ENCODE measurements around the gene DAPK2.
A peak's percentile ranks its signal among the peaks of the same experiment; 100 is the strongest.
"Not testable (repeated sequence)": the region's sequence is repeated elsewhere in the genome, so short reads cannot be mapped to it uniquely, and the experiment has no call there.

Gene DAPK2

DNA sequence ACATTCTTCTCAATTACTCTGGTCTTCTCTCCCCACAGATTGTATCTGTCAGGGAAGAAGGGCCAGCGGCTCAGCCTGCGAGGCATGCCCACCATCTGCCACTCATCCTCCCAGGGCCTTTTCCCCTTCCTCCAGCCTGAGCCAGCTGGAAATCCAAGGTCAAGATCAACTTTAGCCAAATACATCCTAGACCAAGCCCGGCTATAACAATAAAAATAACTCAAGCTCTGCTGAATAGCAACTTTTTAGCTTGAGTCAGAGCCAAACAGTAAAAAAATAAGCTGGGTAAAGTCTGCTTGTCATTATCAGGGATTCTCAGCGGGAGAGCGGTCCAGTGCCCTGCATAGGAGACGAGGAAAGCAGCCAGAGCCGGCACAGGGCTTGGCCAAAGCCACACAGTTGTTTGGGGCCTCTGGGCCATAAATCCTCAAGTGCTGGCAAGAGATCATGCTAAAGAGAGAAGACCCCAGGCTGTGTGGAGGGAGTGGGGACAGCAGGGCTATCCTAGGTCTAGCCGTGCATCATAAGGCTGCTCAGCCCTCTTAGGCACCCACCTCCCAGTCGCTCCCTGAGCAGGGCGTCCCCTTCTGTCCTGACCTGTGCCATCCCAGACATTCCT lies 136.4 kb downstream of the DAPK2 start:
- no peak for DNase-seq

DNA sequence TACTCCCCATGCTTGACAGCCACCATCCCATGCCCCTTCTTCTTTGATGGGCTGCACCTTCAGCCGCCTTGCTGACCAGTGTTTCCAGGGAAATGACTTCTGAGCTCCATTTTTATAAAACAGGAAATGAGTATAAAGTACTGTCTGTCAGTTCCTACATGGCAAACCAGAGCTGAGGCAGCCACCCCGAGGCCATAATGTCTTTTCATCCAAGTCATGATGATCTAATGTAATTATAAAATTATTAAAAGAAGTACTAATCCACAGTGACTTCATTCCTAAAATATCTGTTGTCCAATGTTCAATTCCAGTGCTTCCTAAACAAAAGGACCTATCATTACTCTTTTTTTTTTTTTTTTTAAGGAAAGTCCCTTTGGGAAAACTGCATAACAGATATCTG lies 137.3 kb downstream of the DAPK2 start:
- DNase-seq, result no peak

DNA sequence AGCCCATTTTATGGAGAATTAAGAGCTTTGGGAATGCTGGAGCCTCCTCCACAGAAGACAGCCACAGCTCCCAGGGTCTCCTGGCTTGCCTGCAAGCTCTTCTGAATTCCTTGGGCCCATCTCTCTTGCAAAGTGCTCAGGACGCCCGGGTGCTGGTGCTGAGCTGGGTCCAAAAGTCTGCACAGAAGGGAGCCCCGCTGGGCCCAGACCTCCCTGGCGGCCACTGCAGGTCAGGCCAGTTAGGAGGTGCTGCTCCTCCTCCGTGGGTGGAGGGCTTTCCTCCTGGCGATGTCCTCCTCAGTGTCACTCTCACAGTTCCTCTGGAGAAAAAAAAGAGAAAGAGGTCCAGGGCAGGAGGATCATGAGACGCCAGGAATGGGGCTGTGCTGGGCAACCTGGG lies 138.0 kb downstream of the DAPK2 start:
- DNase-seq, result no peak

DNA sequence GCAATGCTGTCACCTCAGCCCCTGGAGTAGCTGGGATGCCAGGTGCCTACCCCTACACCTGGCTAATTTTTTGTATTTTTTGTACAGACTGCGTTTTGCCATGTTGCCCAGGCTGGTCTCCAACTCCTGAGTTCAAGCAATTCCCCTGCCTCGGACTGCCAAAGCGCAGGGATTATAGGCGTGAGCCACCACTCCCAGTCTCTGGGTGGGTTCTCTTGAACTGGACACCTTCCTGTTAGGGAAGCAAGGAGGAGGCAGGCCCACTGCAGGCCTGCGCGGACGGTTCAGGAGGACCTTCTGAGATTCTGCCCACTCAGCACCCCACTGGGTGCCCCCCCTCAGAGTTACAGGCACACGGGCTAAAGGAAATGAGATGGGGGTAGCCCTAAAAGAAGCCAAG lies 138.8 kb downstream of the DAPK2 start:
- DNase-seq, result no peak

DNA sequence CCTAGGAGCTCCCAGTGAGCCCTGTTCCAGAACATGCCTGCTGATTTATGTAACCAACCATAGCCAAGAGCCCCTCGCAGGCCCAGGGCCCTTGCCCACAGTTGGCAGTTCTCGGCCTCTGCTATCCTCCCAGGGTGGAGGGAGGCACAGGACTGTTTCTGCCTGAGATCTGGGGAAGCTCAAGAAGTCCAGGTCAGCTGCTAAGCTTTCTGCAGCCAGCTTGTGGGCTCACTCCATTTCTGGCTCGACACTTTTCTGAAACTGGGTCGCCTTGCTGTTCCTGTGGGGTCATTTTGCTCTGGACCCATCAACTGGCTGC lies 140.1 kb downstream of the DAPK2 start:
- DNase-seq, result no peak

DNA sequence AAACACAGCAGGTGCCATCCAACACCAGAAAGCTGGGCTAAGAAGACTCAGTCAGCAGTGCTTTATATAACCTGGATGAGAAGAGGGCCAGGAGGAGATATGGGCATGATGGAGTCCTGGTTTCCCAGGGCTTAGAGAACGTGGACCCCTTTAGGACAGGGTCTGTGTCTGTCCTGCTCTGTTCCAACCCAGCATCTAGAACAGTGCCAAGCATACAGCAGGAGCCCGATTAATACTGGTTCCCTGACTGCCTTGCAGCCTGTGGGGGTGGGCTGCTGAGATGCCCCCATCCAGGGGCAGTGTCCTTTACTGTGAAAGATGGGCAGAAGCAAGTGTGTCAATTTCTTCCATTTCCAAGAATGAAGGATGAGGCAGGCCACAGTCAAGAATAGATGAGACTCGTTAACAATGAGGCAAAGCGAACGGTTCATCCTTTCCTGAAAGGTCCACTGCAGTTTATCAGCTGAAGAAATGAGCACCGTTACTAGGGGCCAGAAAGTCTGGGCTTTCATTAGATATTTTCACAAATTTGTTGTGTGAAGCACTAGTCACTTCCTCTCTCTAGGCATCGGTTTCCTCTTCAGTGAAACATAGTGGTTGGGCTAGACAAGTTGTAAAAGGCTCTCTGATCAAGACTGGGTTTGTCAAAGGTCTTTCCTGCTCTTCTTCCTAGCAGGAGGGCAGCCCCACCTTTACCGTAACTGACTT lies 140.6 kb downstream of the DAPK2 start:
- no peak for DNase-seq

DNA sequence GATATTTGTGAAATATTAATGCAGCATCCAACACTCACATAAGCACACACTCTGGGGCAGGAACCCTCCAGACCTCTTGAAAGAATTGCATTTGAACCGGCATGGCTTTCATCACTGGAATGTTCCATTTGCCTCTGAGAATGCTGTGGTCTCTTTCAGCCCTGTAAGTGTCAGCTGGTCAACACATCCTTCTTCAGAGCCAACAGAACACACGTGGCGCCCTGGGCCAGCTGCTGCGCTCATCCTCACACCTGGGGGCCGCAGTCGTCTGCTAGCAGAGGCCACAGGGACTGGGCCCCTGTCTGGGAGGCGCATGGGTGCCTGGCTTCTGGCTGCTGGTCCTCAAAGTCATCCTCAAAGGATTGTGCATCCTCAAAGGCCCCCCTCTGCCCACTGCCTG lies 141.2 kb downstream of the DAPK2 start:
- DNase-seq, result no peak

DNA sequence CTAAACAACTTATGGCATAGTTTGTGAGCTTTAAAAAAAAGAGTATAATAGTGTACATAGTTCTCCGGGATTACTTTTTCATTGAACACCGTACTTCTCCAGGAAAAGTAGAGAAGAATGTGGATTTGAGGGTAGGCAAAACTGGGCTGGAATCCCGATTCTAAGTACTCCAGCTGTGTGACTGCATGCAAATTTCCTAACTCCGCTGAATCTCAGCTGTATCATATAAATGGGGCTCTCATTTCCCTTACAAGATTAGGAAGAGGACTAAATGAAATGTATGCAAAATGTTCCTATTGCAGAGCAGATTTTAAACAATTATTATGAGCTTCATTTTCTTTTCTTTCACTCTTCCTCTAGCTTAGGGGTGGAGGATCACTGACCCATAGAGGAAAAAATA lies 142.2 kb downstream of the DAPK2 start:
- no peak for DNase-seq

DNA sequence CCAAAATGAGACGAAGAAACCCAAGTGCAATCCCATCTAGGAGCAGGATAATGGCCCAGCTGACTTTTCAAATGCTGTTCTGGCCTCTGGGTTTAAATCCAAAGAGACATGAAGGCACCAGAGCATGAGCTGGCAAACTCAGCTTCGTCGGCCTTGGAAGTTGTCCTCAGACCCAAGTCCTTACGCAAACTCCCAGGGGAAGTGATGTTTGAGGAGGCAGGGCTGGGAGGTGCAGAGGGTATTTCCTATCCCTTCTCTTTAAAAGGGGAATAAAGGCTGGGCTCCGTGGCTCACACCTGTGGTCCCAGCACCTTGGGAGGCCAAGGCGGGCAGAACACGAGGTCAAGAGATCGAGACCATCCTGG lies 143.6 kb downstream of the DAPK2 start:
- DNase-seq, result no peak

DNA sequence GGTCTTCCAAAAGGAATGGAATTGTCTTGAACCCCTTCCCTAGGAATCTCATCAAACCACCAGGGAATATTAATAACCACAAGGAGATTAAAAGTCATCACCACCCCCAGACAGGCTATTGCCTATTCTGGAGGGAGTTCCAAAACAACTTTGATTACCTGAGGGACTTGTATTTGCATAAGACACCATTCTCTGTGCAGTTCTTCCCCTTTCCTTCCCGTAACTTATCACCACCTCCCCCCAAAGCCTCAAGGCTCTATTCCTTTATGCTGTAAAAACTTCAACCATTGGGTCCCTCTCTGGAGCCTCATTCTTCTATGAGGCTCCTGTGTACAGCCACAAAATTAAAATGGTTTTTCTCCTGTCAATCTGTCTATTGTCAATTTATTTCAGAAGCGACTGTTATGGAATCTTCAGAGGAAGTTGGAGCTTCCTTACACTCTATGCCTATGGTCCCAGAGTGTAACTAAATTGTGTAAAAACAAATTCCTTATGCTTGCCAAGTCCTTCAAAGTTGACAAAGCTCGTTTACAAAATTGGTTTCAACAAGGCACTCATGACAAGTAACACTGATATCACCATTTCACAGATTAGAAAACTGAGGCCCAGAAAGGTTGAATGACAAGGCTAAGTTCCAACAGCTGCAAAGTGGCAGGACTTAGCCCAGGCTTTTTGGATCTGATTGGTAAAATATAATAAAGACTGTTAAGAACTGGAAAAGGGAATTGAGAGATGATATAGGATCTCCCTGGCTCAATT lies 144.2 kb downstream of the DAPK2 start:
- no peak for DNase-seq

DNA sequence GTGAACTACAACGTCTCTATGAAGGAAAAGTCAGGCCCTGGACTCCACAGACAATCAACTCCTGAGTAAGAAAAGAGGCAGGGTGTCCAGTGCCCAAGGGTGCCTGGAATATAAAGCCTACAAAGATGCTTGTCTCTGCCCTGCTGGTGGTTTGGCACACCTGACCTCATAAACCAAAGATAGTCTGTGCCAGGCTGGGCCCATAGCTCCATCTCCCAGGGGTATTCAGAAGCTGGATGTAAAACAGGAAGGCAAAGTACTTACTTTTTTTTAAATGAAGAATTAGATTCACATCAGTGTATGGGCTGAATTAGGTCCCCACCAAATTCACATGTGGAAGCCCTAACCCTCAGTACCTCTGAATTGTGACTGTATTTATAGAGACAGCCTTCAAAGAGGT lies 146.0 kb downstream of the DAPK2 start:
- no peak for DNase-seq

DNA sequence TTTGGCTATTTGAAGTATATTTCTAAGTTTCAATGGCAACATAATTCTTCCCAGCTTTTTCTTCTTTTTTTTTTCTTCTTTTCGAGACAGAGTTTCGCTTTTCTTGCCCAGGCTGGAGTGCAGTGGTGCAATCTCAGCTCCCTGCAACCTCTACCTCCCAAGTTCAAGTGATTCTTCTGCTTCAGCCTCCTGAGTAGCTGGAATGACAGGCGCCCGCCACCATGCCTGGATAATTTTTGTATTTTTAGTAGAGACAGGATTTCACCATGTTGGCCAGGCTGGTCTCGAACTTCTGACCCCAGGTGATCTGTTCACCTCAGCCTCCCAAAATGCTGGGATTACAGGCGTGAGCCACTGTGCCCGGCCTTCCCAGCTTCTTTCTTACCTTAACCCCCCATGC lies 146.7 kb downstream of the DAPK2 start:
- not testable (repeated sequence) for DNase-seq

DNA sequence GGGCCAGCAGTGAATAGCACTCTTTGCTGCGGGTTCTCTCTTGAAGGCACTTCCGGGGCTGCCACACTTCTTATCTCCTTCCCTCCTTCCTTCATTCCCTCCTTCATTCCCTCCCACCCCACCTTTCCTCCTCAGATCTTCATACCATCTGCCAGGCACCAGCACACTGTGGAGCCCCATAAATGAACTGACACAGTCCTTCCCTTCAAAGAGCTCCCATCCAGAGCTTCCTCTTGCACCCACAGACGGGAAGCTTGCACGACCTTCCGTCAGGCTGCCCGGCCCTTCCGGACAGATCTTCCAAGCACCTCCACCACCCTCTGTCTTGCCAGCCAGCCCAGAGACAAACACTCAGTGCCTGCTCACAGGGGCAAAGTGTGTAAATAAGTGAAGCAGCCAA lies 147.1 kb downstream of the DAPK2 start:
- no peak for DNase-seq

DNA sequence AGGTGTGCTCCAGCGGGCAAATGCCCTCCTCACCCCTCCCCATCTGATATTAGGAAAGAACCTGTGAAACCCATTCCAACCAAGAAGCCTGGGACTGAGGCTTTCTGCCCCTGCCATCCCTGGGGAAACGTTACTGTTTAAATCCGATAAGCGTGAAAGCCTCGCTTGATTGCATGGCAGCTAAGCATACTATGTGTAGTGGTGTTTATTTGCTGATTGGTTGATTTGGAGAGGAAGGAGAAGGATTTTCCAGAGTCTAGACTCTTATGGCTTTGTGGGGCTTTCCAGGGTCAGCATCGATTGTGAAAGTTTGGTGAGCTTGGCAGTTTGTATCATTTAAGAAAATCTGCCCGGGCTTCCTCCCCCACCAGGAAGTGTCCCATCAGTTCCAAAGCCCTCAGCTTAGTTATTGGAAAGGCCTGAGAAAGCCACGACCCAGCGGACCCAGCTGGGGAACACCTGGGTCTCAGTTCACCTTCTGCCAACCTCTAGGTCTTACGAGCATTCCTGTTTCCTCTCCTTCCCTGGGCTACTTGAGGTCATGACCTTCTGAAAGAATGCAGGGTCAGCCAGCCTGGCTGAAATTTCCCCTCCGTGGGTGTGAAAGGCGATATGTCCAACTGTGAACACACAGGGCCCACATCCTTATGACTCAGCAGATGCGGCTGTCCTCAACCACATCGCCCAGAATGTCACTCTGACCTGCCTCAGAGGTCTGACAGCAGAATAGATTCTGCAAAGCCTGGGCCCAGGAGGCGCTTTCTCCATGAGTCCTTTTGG lies 149.8 kb downstream of the DAPK2 start:
- DNase-seq, result no peak

DNA sequence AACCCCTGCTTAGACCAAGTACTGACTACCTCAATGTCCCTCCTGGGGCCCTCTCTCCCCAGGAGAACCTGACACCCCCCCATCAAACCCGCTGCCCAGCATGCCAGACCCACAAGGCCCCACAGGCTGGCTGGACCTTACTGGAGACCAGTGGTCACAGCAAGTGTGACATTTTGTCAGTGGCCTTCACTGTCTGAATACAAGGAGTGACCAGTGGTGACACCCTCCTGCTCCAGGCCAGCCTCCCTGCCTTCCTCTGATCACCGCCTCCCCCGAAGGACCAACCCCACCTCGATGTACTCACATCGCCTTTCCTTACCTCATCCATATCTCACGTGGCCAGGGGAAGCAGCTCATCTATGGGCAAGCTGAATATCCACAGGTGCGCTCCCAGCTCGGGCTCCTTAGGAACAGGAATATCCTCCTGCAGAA lies 150.5 kb downstream of the DAPK2 start:
- DNase-seq, result no peak

DNA sequence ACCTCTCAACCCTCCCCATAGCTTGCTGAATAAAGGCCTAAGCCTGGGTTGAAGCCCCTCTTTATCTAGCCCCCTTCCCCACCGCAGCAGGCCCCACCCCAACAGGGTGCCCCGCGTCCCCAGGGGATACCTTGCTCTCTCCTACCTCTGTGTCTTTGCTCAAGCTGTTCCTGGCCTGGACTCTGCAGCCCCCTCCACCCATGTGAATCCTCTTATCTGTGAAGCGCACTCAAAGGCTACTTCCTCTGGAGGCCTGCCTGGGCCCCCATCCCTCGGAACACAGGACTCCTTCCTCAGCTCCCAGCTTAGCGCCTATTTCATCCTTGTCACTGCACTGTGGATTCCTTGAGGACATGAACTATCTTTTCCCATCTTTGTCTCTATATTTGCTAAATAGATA lies 151.1 kb downstream of the DAPK2 start:
- DNase-seq, result no peak

DNA sequence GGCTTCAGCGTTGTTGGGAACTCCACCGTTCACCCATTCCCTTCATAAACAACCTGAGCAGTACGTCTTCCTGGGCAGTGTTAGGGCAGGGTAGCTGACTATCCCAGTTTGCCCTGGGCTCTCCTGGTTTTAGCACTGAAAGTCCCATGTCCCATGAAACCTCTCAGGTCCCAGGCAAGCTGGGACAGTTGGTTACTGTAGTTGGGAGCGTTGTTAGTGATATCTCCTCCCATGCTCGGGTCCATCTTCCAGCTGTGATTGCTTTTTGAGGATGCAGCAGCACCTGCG lies 151.7 kb downstream of the DAPK2 start:
- no peak for DNase-seq

DNA sequence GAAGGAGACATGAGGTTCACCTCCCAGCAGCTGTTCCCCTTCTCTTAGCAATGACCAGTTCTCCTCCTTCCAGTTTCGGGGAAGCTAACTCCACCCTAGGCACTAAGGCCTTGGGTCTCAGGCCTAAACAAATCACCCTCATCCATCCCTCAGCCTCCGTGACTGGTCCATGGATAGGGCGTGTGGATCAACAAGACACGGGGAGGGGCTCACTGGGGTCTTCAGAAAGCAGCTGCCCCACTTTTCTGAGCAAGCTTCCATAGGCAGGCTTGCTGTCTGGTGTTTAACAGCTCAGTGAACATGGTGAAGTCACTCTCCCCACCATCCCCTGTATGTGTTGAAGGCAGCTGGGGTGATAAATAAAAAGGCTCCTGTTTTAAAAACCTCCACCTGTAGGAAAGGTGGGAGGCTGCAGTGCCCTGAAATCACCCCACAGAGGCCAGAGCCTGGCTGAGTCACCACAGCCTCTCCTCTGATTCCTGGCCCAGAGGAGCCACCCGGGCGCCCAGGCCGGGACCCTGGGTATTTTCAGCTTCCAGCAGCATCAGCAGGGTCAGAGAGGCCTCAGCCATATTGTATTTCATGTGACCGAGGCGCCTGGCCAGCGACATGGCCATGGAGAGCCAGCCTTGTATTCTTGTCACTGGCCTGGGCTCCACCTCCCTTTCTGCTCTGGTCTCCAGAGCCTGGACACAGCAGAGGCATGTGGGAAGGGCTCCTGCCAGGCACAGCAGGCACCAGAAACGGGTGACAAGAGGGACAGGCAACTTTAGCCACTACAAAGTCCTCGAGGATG lies 152.2 kb downstream of the DAPK2 start:
- no peak for DNase-seq

DNA sequence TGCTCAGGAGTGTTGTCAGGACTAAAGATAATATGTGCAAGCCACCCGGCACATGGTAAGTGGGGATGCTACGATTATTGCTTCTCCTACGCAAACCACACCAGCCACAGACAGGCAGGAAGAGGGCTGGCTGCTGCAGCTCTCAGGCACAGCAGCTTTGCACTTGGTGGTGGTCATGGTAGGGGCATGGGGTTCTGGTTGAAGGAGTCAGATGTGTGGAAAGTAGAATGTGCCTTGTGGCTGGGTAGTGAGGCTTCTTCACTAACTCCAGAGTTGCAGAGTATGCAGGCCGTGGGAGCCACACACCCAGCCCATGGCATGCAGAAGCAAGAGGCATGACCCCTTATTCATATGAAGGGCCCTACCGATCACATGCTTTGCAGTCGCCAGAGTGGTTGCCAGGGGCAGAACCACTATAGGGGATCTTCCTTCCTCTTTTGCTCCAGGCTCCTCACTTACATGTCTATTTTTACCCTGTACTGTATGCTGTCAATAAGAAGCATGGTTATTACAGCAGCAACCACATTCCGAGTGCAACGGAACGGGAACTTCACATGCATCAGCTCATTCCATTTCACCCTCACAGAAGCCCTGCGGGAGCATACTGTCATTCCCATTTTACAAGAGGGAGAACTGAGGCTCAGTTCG lies 153.4 kb downstream of the DAPK2 start:
- DNase-seq, result peak; percentile 53

DNA sequence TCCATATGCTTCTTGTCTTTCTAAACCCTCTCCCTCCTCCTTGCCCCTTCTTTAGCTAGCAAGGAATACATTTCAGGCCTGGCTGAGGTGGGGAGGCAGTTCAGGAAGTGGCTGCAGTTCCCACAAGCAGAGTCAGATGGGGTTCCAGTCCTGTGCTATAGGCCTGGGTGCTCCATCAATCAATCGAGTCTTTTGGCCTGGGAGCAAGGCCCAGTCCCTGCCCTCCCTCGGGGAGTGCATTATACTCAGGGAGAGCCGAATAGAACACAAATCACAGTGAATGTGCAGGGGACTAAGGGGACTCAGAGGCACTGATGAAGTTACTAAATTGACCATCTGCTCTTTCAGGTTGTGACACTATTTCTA lies 154.5 kb downstream of the DAPK2 start:
- DNase-seq, result no peak

DNA sequence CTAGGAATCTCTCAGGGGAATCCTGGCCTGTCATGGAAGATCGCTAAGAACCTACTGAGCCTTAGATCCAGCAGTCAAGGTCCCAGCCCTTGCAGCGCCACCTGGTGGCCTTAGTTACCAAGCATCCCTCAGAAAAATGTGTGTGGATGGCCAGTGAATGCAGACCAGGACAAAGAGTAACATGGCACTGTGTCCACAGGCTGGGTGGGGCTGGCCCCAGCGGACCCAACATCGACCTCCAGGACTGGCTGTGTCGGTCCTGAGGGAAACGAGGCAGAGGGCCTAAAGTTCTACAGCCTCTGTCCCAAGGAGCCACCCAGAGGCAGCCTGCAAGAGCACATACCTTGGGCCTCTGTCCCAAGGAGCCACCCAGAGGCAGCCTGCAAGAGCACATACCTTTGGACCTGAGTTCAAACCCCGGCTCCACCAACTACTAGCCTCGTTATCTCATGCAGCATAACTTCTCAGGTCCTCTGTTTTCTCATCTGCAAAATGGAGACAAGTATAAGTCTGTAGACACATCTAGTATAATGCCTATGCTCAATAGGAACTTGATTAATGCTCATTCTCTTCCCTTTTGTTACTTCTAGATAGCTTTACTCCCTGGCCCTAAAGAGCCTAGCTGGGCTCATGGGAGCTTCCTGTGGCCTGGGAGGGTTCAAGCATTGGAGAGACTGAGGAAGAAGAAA lies 155.1 kb downstream of the DAPK2 start:
- peak; percentile 58 for DNase-seq

DNA sequence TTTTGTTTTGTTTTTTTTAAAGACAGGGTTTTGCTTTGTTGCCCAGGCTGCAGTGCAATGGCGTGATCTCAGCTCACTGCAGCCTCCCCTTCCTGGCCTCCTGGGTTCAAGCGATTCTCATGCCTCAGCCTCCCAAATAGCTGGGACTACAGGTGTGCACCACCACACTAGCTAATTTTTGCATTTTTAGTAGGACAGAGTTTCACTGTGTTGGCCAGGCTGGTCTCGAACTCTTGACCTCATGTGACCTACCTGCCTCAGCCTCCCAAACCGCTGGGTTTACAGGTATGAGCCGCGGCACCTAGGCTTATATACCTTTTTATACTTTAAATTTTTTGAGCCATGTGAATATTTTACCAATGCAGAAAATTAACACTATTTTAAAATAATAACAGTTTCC lies 155.7 kb downstream of the DAPK2 start:
- DNase-seq, result no peak

Data from activated CD4-positive, alpha-beta T cell treated with anti-CD3 and anti-CD28 coated beads for 1 hour (primary cell).